HG03108 (cell line): ENCODE measurements around the gene RRBP1.

Source experiments
- ATAC-seq: cut with Tn5 transposase; IDR thresholded peaks from one replicate; pipeline ENCODE4 v1.9.1; 2021; ENCODE audit warnings: moderate library complexity; ENCODE audit not compliant: unreplicated experiment

RRBP1 gene

DNA sequence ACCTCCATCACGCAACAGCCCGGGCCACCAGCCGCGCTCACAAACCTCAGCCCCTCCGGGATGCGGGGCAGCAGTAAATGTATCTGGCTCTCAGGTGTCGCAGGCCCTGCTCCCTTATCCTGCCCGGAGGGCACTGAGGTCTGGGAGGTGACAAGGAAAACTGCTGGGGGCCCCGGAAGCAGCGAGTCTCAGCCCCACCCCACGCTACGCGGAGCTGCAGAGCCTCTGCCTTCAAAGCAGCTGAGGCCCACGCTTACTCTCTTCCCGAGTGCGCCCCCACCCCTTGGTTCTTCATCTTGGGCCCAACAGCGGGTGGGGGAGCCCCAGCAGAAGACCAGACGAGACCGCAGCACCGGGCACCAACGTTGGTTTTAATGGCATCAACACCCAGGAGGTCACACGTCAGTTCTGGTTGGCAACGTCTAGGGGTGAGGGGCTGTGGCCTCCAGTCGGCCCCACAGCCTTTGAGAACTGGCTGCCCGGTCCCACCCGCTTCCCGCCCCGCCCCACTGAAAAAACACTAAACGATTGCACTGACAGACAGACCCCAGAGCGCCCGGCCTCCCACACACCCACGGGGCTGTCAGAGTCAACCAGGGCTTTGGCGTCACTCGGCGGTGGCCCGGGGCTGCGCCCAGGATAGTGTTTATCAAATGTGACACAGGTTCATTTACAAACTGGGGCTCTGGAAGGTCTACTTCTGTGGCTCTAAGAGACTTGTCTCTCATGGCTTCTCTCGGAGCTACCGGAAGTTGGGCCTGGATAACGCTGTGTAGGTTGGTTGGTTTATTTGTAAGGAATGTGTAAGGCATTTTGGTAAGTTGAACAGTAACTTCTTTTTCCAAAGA, 68.5 kb downstream of the RRBP1 start:
- ATAC-seq: no peak

- ATAC-seq: no peak
These were observed 69.1 kb downstream of the RRBP1 start for GRCh38 chr20:17612992-17613327.

- ATAC-seq: no peak
These were observed 69.6 kb downstream of the RRBP1 start for GRCh38 chr20:17612287-17612991.

- no peak for ATAC-seq
These were observed 70.3 kb downstream of the RRBP1 start for GRCh38 chr20:17611540-17612286.

DNA sequence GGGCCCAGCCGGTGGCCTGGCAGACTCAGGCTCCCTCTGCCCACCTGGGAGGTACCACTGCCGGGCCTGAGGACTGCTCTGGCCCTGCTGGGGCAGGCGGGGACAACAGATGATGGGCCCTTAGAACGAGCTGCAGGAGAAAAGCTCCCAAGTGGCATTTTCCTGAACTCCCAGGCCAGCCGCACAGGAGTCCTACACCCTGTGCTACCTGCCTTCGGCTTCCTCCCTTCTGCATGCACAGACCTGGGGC, 70.8 kb downstream of the RRBP1 start:
- ATAC-seq: no peak

DNA sequence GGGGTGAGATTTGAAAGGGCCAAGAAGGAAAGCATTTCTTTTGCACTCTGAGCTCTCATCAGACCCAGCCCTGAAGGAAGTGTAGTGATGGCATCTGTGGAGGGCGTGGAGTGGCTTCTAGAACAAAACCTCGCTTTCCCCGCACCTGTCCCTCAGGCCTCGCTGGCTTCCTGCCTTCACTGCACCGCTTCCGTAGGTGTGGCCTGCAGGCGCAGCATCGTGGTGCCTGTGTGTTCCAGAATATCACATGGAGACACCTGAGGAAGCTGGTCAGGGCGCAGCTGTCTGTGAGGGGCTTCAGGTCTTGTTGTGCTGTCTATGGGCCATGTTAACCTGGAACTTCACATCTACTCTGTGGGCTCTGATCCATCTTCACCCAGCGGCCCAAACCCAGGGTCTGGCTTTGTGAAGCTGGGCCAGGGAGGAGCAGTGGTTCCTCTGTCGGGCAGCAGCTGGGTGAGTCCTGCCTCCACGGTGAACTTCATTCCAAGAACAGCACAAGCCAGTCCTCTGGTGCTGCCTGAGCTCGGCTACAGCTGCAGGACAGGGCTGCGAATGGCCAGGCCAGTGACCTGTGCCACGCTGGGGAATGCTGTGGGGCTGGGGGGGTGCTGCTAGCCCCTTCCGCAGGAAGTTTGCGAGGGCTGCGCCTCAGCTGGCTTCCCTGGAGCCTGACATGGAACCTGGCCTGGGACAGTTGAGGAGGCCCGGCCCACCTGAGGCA, 71.3 kb downstream of the RRBP1 start:
- ATAC-seq: no peak

- ATAC-seq: no peak
These were observed 72.1 kb downstream of the RRBP1 start for GRCh38 chr20:17609811-17610377.

DNA sequence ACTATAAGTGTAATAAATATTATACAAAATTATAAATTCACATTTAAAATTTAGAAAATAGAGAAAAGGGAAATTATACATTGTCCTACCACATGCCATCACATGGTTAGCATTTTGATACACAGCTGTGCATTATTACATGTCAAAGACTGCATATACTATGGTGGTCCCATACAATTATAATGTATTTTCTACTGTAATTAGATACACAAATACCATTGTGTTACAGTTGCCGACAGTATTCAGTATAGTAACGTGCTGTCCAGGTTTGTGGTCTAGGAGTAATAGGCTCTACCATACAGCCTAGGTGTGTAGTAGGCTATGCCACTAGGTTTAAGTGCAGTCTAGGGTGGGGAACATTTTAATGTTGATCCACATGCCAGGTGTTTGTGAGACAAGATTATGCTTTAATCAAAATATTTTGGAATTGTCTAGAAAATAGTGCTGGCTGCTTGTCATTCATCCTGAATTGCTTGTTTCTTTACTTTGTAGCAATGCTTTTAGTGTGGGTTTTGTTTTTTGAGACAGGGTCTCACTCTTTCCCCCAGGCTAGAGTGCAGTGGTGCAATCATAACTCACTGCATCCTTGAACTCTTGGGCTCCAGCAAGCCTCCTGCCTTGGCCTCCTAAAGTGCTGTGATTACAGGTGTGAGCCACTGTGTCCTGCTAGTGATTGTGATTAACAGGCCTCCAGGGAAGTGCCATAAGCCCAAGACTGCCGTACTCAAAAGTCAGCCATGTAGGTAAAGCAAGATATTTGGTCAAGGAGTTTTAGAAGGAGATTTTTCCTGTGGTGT, 73.1 kb downstream of the RRBP1 start:
- ATAC-seq: no peak

DNA sequence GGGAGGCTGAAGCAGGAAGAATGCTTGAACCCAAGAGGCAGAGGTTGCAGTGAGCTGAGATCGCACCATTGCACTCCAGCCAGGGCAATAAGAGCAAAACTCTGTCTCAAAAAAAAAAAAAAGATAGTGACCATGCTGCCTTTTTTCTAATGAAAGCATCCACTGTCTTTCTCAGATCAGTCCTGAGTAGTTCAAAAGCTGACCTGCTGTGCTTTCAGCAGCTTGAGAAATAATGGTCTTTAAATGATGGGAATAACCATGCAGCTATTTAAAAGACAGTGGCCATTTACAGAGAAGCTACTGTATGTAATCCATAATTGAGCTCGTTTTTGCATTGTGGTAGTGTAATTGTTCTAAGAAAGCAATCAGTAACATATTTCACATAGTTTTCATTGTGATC, 76.0 kb downstream of the RRBP1 start:
- ATAC-seq: no peak

DNA sequence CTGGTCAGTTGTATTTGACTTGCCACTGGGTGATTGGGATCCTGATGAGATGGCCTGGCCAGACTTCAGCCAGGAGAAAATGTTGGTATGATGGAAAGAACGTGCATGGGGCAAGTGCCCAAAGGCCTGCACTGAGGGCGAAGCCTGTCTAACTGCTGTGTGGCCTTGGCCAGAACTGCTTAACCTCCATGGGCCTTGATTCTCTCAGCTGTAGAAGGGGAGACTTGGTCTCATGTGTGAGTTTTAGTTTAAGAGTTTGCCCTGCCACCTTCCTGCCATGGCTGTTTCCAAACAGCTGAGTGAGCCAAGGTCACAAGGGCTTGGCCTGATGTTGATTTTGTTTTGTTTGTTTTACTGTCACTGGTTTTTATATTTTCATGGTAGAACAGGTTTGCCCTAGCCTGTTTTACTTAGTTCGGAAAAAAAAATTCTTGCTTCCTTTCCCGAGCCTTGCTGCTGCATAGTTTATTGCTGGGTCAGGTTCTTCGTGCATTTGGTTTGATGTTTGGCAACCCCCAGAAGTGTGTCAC, 76.8 kb downstream of the RRBP1 start:
- ATAC-seq: no peak

DNA sequence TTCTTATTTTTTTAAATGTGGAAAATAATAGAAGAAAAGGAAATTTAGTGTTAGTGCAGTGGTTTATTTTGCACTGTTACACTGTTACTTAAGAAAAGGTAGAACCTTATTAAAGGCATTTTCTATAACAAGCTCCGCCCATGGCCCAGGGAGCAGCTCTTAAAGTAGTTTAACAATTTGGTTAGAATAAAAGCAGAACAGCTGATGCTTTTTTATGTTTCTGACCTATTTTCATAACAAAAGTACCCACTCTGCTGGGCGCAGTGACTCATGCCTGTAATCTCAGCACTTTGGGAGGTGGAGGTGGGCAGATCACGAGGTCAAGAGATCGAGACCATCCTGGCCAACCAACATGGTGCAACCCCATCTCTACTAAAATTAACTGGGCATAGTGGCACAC, 79.5 kb downstream of the RRBP1 start:
- no peak for ATAC-seq

DNA sequence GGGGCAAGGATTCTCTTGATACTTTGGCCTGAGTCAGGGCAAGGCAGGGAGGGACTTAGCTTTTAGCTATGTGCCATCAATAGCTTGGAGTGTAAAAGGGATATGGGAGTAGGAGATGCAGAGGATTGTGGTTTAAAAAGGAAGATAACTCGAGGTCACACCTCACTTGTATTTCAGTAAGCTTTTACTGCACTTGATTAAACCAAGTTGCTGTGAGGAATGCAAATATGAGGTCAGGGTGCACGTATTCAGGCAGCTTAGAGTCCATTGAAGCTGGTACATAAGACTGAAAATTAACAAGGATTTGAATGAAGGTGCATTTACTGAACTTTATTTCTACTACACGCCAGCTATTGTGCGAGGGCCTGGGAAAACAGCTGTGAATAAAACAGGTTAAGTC, 80.1 kb downstream of the RRBP1 start:
- ATAC-seq: no peak

- ATAC-seq: no peak
These were observed 84.0 kb downstream of the RRBP1 start for GRCh38 chr20:17598013-17598550.

- ATAC-seq: no peak
These were observed 86.2 kb downstream of the RRBP1 start for GRCh38 chr20:17595856-17596255.

DNA sequence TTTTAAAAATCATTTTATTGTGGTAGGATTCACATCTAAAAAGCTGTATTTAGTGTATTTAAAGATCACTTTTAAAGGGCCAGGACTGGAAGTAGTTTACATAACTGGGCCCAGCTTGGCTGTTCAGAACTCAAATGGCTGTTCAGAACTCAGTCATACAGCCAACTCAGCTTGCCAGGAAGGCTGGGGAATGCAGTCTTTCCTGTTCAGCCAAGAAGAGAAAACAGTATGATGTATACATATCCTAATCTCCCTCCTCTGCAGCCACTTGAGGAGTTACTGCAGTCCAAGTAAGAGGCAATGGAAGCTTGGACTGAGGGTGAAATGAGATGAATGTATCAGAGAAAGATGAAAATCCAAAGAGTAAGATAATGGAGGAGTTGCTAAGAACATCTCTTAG, 87.6 kb downstream of the RRBP1 start:
- ATAC-seq: no peak

DNA sequence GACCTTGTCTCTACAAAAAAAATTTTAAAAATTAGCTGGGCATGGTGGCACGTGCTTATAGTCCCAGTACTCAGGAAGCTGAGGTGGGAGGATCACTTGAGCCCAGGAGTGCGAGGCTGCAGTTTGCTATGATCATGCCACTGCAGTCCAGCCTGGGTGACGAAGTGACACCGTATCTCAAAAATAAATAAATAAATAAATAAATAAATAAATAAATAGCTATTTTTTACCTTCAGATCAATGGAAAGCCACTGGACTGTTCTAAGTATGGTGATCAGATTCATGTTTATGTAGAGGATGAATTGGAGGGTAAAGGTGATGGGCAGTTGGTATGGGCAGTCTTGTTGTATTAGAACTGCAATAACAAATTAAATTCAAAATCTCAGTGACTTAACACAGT, 88.1 kb downstream of the RRBP1 start:
- no peak for ATAC-seq

- no peak for ATAC-seq
These were observed 91.8 kb downstream of the RRBP1 start for GRCh38 chr20:17590245-17590644.

- ATAC-seq: no peak
These were observed 92.7 kb downstream of the RRBP1 start for GRCh38 chr20:17589161-17589834.

- ATAC-seq: no peak
These were observed 94.2 kb downstream of the RRBP1 start for GRCh38 chr20:17587824-17588223.
